ENCODE results near the gene GEMIN5. TPM values are rescaled to one million over a fixed set of nuclear protein-coding genes. Genes with fewer than 3 reads are reported as not detected.
A peak's percentile ranks its signal among the peaks of the same experiment; 100 is the strongest.

Gene GEMIN5
- total RNA-seq, 2 donors from 2014 or later: 14.4 to 15.8 TPM

DNA sequence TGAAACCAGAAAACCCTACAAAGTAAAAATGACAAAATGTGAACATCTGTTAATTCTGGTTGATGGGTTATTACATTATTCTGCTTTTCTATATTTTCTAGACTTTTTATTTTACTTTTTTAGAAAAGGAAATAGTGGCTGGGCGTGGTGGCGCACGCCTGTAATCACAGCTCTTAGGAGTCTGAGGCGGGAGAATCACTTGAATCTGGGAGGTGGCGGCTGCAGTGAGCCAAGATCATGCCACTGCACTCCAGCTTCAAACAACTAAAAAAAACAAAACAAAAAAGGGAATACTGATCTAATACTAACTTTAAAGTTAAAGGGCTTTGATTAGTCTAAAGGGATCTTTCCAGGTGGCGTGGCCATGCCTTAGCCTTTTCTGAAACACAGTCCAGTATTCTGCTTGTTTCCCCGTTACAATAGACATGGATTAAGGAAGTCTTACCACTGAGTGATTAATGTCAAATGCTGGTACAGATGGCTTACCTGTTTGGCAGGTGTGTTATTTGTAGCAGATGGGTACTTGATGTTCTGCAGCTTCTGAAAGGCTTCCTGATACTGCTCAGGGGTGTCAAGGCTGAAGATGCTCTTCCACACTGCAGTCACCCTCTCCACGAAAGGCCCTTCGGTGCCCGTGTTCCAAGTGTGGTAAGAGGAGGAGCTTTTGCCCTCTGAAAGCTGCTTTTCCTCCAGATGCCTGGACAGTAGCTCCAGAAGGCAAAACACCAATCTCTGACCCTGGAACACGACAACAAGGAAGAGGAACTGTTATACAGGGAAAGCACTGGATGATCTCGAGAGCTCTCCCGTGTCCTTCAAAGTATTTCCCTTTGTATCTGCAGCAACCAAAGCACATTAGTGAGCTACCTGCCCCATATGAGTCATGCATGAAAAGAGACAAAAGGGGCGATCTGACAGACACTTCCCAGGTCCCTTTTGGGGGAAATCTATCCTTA, 42.1 kb downstream of the GEMIN5 start:
- H3K27ac Mint-ChIP-seq: peak overlapping the region; percentile 22
- H3K36me3 Mint-ChIP-seq (ENCODE audit: insufficient read depth in 2 of 2): peaks cover 8 to 36% of the 10 kb centered on the region in 2 donors

DNA sequence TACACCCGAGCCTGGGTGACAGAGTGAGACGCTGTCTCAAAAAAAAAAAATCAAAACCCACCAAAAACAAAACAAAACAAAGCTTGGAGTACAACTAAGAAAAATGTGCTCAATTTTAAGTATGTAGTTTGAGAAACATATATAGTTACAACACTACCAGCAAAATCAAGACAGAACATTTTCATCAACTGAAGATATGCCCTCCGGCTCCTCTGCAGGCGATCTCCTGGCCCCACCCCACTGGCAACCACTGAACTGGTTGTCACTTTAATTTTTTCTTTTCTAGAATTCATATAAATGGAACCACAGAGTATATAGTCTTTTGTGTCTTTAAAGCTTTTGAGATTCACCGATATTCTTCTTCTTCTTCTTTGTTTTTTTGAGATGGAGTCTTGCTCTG, 44.6 kb downstream of the GEMIN5 start:
- Mint-ChIP-seq H3K27ac (no peak overlapping the region), H3K36me3 (ENCODE audit: insufficient read depth in 2 of 2) (peaks cover 15 to 44% of the 10 kb centered on the region in 2 donors), H3K4me3 (no peak overlapping the region), H3K27me3 (ENCODE audit: low read depth) (no peaks in the 10 kb centered on the region), H3K4me1 (ENCODE audit: low read depth) (no peaks in the 10 kb centered on the region), H3K9me3 (no peaks in the 10 kb centered on the region)
- no peak for DNase-seq
- ATAC-seq (replicated peaks in 1 of 2): no peak

More for the DNA sequence above, 42.1 kb downstream of the GEMIN5 start:
- H3K9me3 Mint-ChIP-seq: no peaks in the 10 kb centered on the region
- no peak overlapping the region for H3K4me3 Mint-ChIP-seq
- DNase-seq (no peak), ATAC-seq (replicated peaks in 1 of 2) (no peak)
- no peaks in the 10 kb centered on the region for H3K4me1 Mint-ChIP-seq (ENCODE audit: low read depth)
- no peaks in the 10 kb centered on the region for H3K27me3 Mint-ChIP-seq (ENCODE audit: low read depth)

GRCh38 chr5:154892369-154892771, 45.6 kb downstream of the GEMIN5 start:
- DNase-seq: no peak
- Mint-ChIP-seq H3K36me3 (ENCODE audit: insufficient read depth in 2 of 2) (peaks cover 18 to 47% of the 10 kb centered on the region in 2 donors), H3K4me3 (no peak overlapping the region), H3K27ac (no peak overlapping the region), H3K4me1 (ENCODE audit: low read depth) (no peaks in the 10 kb centered on the region), H3K27me3 (ENCODE audit: low read depth) (no peaks in the 10 kb centered on the region), H3K9me3 (peaks cover 0 to 2% of the 10 kb centered on the region in 2 donors)
- no peak for ATAC-seq (replicated peaks in 1 of 2)

DNA sequence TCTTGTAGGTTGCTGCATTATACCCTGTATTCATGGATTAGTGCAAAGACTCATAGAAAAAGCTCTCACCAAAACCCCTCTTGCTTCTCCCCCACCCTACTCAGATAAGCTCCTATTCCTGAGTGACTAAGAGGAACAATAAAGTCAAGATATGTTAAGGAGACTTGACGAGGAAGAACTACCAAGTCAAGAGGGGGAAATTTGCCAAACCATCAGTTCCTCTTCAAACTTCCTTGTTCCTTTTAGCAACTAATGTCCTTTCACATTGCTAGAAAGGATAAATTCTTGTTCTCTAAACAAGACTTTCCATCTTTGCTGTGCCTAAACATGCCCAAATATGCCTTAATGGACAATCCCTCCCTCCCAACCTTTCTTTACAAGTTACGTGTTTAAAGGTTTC, 52.6 kb downstream of the GEMIN5 start:
- ATAC-seq (replicated peaks in 1 of 2): no peak
- no peak overlapping the region for H3K27ac Mint-ChIP-seq
- peaks cover 8 to 18% of the 10 kb centered on the region in 2 donors for H3K9me3 Mint-ChIP-seq
- DNase-seq: no peak
- no peaks in the 10 kb centered on the region for H3K27me3 Mint-ChIP-seq (ENCODE audit: low read depth)
- H3K36me3 Mint-ChIP-seq (ENCODE audit: insufficient read depth in 2 of 2): peaks cover 43 to 77% of the 10 kb centered on the region in 2 donors
- H3K4me1 Mint-ChIP-seq (ENCODE audit: low read depth): no peaks in the 10 kb centered on the region
- no peak overlapping the region for H3K4me3 Mint-ChIP-seq

DNA sequence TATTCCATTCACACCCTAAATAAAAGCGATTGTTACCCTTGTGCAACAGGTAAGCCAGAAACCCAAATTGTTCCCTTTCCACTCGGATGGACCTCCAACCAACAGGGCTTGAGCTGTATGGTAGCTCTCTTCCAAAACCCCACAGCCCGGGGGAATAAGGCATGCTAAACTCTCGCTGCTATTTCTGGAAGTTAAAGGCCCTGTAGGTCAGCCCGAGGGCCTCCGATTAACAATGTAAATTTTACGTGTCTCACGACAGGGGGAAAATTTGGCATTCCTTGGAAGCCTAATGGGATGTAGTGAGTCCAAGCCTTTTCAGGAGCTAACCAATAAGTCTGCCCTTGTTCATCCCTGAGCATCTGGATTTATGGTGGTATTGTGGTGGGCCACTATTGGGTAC, 53.6 kb downstream of the GEMIN5 start:
- no peak for DNase-seq

GRCh38 chr5:154881986-154882385, 56.0 kb downstream of the GEMIN5 start:
- Mint-ChIP-seq H3K4me3 (no peak overlapping the region), H3K36me3 (ENCODE audit: insufficient read depth in 2 of 2) (peaks cover 46 to 75% of the 10 kb centered on the region in 2 donors), H3K27me3 (ENCODE audit: low read depth) (no peaks in the 10 kb centered on the region), H3K4me1 (ENCODE audit: low read depth) (no peaks in the 10 kb centered on the region), H3K9me3 (peaks cover 19 to 26% of the 10 kb centered on the region in 2 donors), H3K27ac (no peak overlapping the region)
- DNase-seq (no peak), ATAC-seq (replicated peaks in 1 of 2) (no peak)

More for the DNA sequence above, 53.6 kb downstream of the GEMIN5 start:
- Mint-ChIP-seq H3K27me3 (ENCODE audit: low read depth) (no peaks in the 10 kb centered on the region), H3K36me3 (ENCODE audit: insufficient read depth in 2 of 2) (peaks cover 42 to 81% of the 10 kb centered on the region in 2 donors), H3K4me3 (no peak overlapping the region), H3K27ac (no peak overlapping the region), H3K9me3 (peaks cover 8 to 24% of the 10 kb centered on the region in 2 donors), H3K4me1 (ENCODE audit: low read depth) (no peaks in the 10 kb centered on the region)
- ATAC-seq (replicated peaks in 1 of 2): no peak

DNA sequence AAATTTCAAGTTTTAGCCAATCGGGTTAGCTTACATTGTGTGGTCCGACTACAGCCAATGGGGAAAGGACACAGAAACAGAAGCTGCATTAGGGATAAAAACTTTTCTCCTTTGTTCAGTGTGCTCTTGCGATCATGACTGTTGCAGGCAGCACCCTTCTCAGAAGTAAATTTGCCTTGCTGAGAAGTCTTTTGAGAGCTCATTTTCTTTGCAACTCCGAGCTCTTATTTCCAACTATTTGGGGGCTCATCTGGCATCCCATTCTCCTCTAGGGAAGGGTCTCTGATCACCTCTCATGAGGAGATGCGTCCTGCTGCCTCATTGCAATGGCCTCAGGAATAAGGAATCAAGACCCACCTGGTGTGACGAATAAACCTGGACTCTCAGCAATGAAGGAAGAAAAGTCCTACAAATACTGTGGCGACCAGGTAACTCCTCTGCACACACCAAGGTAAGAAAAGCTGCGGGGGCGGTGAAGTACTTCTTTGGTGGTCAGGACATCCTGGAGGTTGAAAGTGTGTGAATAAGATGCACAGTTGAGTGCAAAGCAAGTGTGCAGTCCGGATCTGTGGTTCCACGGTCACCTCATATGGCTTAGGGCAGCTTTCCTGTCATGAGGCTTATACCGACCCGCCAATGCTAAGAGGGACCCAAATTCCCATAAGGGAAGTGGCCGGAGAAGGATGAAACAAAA, 59.2 kb downstream of the GEMIN5 start:
- Mint-ChIP-seq H3K27ac (no peak overlapping the region), H3K4me3 (no peak overlapping the region)

DNA sequence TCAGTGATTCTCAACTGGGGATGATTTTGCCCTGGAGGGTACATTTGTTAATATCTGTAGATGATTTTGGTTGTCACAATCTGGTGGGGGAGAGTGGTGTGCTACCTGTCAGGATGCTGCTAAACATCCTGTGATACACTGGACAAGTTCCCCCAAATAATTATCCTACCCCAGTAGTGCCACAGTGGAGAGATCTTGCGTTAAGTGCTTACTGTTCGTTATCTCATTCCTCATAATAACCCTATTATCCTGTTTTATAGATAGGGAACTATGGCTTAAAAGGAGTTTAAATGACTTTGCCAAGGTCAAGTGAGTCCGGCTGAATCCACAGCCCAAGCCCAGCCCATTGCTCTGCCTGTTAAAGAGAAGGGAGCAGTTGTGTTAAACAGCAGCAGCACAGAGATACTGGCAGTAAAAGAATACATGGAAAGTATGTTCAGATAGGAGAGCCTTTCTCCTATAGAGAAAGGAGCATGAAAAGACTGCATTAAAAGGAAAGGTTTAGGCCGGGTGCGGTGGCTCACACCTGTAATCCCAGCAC, 64.2 kb downstream of the GEMIN5 start:
- H3K36me3 Mint-ChIP-seq (ENCODE audit: insufficient read depth in 2 of 2): peaks cover 36 to 53% of the 10 kb centered on the region in 2 donors
- no peaks in the 10 kb centered on the region for H3K4me1 Mint-ChIP-seq (ENCODE audit: low read depth)
- H3K9me3 Mint-ChIP-seq: peaks cover 0 to 7% of the 10 kb centered on the region in 2 donors
- no peak overlapping the region for H3K4me3 Mint-ChIP-seq
- DNase-seq: no peak
- no peaks in the 10 kb centered on the region for H3K27me3 Mint-ChIP-seq (ENCODE audit: low read depth)
- ATAC-seq (replicated peaks in 1 of 2): no peak
- no peak overlapping the region for H3K27ac Mint-ChIP-seq

More for the DNA sequence above, 59.2 kb downstream of the GEMIN5 start:
- Mint-ChIP-seq H3K36me3 (ENCODE audit: insufficient read depth in 2 of 2) (peaks cover 46 to 72% of the 10 kb centered on the region in 2 donors), H3K9me3 (peaks cover 11 to 18% of the 10 kb centered on the region in 2 donors), H3K27me3 (ENCODE audit: low read depth) (no peaks in the 10 kb centered on the region), H3K4me1 (ENCODE audit: low read depth) (no peaks in the 10 kb centered on the region)
- DNase-seq: no peak
- no peak for ATAC-seq (replicated peaks in 1 of 2)

DNA sequence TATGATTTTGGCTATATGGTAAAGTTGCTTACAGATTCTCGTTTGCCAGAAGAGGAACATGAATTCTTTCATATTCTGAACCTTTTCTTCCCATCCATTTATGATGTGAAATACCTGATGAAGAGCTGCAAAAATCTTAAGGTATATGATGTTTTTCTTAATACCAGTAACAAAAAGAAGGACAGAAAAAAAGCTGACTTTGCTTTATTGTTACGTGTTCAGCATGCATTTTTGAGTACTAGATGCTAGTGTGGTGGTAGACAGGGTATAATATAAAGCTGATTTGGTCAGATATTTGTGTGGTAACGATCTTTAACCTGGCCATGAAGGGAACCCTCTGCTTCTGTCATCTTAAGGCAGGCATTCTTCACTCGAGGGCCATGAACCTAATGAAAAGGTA, 66.3 kb downstream of the GEMIN5 start:
- no peaks in the 10 kb centered on the region for H3K4me1 Mint-ChIP-seq (ENCODE audit: low read depth)
- H3K27ac Mint-ChIP-seq: no peak overlapping the region
- H3K9me3 Mint-ChIP-seq: no peaks in the 10 kb centered on the region

DNA sequence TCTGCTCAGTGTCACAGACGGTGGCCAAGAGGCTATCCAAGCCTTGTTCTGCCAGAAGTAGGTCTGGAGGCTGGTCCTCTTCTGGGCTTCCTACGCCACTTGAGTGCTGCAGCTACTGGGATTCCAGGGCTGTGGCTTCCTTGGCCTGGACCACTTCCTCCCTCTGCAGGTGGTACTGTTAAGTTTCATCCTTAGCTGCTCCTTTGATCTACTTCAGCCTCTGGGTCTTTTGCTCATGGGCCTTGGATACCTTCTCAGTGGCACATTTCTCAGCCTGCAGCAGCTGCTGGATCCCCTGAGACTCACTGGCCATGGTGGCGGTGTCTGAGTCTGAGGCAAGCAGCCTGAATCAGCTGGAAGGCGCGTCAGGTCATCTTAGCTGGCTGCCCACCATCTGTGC, 69.3 kb downstream of the GEMIN5 start:
- no peak overlapping the region for H3K4me3 Mint-ChIP-seq
- H3K36me3 Mint-ChIP-seq (ENCODE audit: insufficient read depth in 2 of 2): peaks cover 14 to 38% of the 10 kb centered on the region in 2 donors
- no peak for ATAC-seq (replicated peaks in 1 of 2)
- no peaks in the 10 kb centered on the region for H3K9me3 Mint-ChIP-seq
- no peaks in the 10 kb centered on the region for H3K27me3 Mint-ChIP-seq (ENCODE audit: low read depth)
- peaks cover 20% of the 10 kb centered on the region for H3K4me1 Mint-ChIP-seq (ENCODE audit: low read depth)
- H3K27ac Mint-ChIP-seq: no peak overlapping the region
- no peak for DNase-seq

More for the DNA sequence above, 66.3 kb downstream of the GEMIN5 start:
- Mint-ChIP-seq H3K36me3 (ENCODE audit: insufficient read depth in 2 of 2) (peaks cover 25 to 51% of the 10 kb centered on the region in 2 donors), H3K27me3 (ENCODE audit: low read depth) (no peaks in the 10 kb centered on the region), H3K4me3 (no peak overlapping the region)
- DNase-seq: no peak
- ATAC-seq (replicated peaks in 1 of 2): no peak

DNA sequence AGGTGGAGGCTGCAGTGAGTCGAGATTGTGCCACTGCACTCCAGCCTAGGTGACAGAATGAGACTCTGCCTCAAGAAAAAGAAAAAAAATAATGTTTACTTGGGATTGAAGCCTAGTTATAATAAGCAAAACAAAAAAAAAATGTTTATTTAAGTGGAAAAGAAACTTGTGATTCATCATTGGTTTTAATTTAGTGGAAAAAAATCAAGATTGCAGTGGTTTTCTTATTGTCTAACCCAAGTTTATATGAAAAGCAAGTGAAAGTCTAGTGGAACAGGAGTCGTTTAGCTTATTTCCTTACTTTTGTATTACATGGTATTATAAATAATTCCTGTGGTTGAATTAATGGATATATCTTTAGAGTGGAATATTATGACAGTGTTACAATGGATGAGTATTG, 71.2 kb downstream of the GEMIN5 start:
- peaks cover 31% of the 10 kb centered on the region for H3K4me1 Mint-ChIP-seq (ENCODE audit: low read depth)
- no peaks in the 10 kb centered on the region for H3K9me3 Mint-ChIP-seq
- no peak for ATAC-seq (replicated peaks in 1 of 2)
- H3K27me3 Mint-ChIP-seq (ENCODE audit: low read depth): no peaks in the 10 kb centered on the region
- DNase-seq: no peak
- H3K36me3 Mint-ChIP-seq (ENCODE audit: insufficient read depth in 2 of 2): peaks cover 14 to 40% of the 10 kb centered on the region in 2 donors
- no peak overlapping the region for H3K4me3 Mint-ChIP-seq
- H3K27ac Mint-ChIP-seq: peak overlapping the region; percentile 15

DNA sequence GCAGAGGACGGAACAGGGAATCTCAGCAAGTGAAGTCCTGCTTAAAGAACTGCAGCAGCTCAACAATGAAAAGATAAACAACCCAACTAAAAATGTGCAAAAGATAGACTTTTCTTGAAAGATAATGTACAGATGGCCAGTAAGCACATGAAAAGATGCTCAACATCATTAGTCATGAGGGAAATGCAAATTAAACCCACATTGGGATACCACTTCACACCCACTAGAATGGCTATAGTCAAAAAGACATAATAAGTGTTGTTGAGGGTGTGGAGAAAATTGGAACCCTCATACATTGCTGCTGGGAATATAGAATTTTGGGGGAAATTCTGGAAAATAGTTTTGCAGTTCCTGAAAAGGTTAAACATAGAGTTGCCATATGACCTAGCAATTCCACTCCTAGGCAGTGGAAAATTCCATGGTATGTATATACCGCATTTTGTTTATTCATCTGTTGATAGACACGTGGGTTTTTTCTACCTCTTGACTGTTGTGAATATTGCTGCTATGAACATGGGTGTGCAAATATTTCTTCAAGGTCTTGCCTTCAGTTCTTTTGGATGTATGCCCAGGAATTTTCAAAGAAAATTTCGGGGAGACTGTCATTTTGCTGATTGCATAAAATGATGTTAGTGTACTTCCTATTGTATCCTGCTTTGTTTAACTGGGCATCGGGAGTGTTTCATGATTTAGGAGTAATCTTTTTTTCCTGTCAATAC, 72.4 kb downstream of the GEMIN5 start:
- no peak overlapping the region for H3K4me3 Mint-ChIP-seq
- H3K27me3 Mint-ChIP-seq (ENCODE audit: low read depth): no peaks in the 10 kb centered on the region
- H3K4me1 Mint-ChIP-seq (ENCODE audit: low read depth): peaks cover 43% of the 10 kb centered on the region
- H3K9me3 Mint-ChIP-seq: no peaks in the 10 kb centered on the region
- peaks cover 11 to 34% of the 10 kb centered on the region in 2 donors for H3K36me3 Mint-ChIP-seq (ENCODE audit: insufficient read depth in 2 of 2)
- peak overlapping the region; percentile 54 for H3K27ac Mint-ChIP-seq
- DNase-seq (no peak), ATAC-seq (replicated peaks in 1 of 2) (no peak)
